Vagina (tissue), 2 donors: Measurements from ENCODE around the gene C16orf74. TPM values are rescaled to one million over a fixed set of nuclear protein-coding genes. Genes with fewer than 3 reads are reported as not detected.

Experiments
- DNase-seq, 2 donors: peaks; one replicate each; pipeline ENCODE4 v3.0.0-alpha.2; 2017; ENCODE audit errors: extremely low spot score in 2 of 2
- H3K27ac ChIP-seq: fragments of 200-600 bp; sonication (generic); one replicate; pipeline ENCODE4 v1.5.1; 2019
- H3K27me3 ChIP-seq: fragments of 200-600 bp; sonication (generic); one replicate; pipeline ENCODE4 v1.5.1; 2019
- H3K36me3 ChIP-seq, 2 donors: fragments of 200-600 bp; sonication (generic); one replicate each; pipeline ENCODE4 v1.5.1; 2017 to 2019
- H3K4me1 ChIP-seq: fragments of 200-600 bp; sonication (generic); one replicate; pipeline ENCODE4 v1.5.1; 2019
- H3K4me3 ChIP-seq, 2 donors: fragments of 200-600 bp; sonication (generic); 1 replicate in 1 of 2; 2 replicates in 1 of 2; pipeline ENCODE4 v1.5.1; 2016 to 2019
- H3K9me3 ChIP-seq: fragments of 200-600 bp; sonication (generic); one replicate; pipeline ENCODE4 v1.5.1; 2019
- CTCF ChIP-seq, 3 experiments: fragments of 450-650 bp in 2 of 3; fragments of 200-600 bp in 1 of 3; sonication (generic) in 1 of 3; IDR thresholded peaks; one replicate each; pipeline ENCODE4 v1.5.1; 2017 to 2019; ENCODE audit warnings: antibody characterized with exemption in 3 of 3, mild to moderate bottlenecking in 2 of 3, moderate library complexity in 2 of 3
- POLR2A ChIP-seq, 2 donors: fragments of 450-650 bp; IDR thresholded peaks; one replicate each; pipeline ENCODE4 v1.6.1; 2017; ENCODE audit warnings: antibody characterized with exemption in 2 of 2, mild to moderate bottlenecking in 2 of 2, moderate library complexity in 2 of 2
- POLR2AphosphoS5 ChIP-seq, 2 donors: sonication (generic); formaldehyde crosslinking; IDR thresholded peaks; one replicate each; pipeline ENCODE4 v1.9.0; 2017; ENCODE audit warnings: antibody characterized with exemption in 2 of 2, mild to moderate bottlenecking in 2 of 2, low read depth in 1 of 2; ENCODE audit not compliant: insufficient read depth in 1 of 2
- intact Hi-C: fragments of 100-400 bp; cut with DNase I; formaldehyde crosslinking; loops from one replicate; pipeline ENCODE4 v1.15.1; 2023
- total RNA-seq: library from RNA; depleted of rRNA; stranded (reverse); fragments of >200 nt; gene quantifications from one replicate; pipeline ENCODE4 v1.2.3, GENCODE V29; 2016

C16orf74 gene
- total RNA-seq, 1 donor from 2014 or later = 18.2 TPM

- peaks cover 9% of the 10 kb centered on the region for H3K4me1 ChIP-seq
- no peak for DNase-seq
- TF ChIP-seq CTCF (IDR thresholded peaks at IDR 0.05) (no peak), POLR2A (IDR thresholded peaks at IDR 0.05) (no peak), POLR2AphosphoS5 (IDR thresholded peaks at IDR 0.05; ENCODE audit: insufficient read depth in 1 of 2, low read depth in 1 of 2) (no peak)
- no peak overlapping the region for H3K27ac ChIP-seq
- no peaks in the 10 kb centered on the region for H3K36me3 ChIP-seq
- H3K4me3 ChIP-seq = no peak overlapping the region
- intact Hi-C loops = no loop called here
- no peaks in the 10 kb centered on the region for H3K9me3 ChIP-seq
- H3K27me3 ChIP-seq = no peaks in the 10 kb centered on the region
These were observed 28.6 kb downstream of the C16orf74 start for GRCh38 chr16:85722128-85722893.

DNA sequence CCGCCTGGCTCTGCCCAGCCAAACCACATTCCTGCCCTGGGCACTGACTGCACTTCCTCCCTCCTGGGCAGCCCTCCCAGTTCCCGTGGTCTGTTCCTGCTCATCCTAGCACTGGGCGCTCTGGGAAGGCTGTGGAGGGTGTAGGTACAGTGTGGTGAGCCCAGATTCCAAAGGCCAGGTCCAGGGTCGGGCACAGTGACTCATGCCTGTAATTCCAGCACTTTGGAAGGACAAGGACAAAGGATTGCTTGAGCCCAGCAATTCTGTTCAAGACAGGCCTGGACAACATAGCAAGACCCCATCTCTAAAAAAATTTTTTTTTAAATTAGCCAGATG, 30.6 kb downstream of the C16orf74 start:
- no peak overlapping the region for H3K4me3 ChIP-seq
- H3K27me3 ChIP-seq = no peaks in the 10 kb centered on the region
- no peak overlapping the region for H3K27ac ChIP-seq
- intact Hi-C loops = no loop called here
- DNase-seq = no peak
- peaks cover 30% of the 10 kb centered on the region for H3K4me1 ChIP-seq
- TF ChIP-seq POLR2A (IDR thresholded peaks at IDR 0.05) (no peak), CTCF (IDR thresholded peaks at IDR 0.05) (no peak), POLR2AphosphoS5 (IDR thresholded peaks at IDR 0.05; ENCODE audit: insufficient read depth in 1 of 2, low read depth in 1 of 2) (no peak)
- no peaks in the 10 kb centered on the region for H3K36me3 ChIP-seq
- H3K9me3 ChIP-seq = no peaks in the 10 kb centered on the region

DNA sequence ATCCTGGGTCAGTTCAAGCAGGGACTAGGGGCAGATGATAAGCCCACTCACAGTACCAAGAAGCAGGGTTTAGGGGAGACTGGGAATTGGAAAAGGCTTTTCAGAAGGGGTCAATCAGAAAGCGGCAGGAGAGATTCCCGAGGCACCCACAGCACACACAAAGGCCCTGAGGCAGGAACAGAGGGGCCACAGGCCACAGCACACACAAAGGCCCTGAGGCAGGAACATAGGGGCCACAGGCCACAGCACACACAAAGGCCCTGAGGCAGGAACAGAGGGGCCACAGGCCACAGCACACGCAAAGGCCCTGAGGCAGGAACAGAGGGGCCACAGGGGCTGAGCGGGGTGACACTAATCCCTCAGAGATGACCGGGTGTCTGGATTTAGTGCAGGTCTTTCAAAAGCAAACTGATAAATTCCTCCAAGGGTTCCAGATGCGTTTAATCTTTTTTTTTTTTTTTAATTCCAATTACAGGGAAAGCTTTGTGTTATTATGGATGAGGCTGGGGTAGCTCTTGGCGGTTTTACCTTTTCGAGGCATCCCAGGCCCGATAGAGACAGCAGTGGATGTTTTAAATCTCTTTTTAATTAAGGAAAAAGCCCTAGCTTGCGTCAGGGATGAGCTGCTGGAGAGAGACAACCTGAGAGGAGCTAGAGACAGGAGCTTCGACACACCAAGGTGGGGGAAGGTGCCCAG, 31.1 kb downstream of the C16orf74 start:
- H3K27me3 ChIP-seq = no peaks in the 10 kb centered on the region
- no peaks in the 10 kb centered on the region for H3K36me3 ChIP-seq
- DNase-seq = no peak
- intact Hi-C loops = loop anchor here (10.0 kb wide), 2 partner anchors 445 to 605 kb away; partner anchors contain the start of gene CIBAR2
- H3K27ac ChIP-seq = no peak overlapping the region
- H3K4me3 ChIP-seq = no peak overlapping the region
- no peaks in the 10 kb centered on the region for H3K9me3 ChIP-seq
- TF ChIP-seq POLR2A (IDR thresholded peaks at IDR 0.05) = no peak
- no peak for TF ChIP-seq POLR2AphosphoS5 (IDR thresholded peaks at IDR 0.05; ENCODE audit: insufficient read depth in 1 of 2, low read depth in 1 of 2)
- TF ChIP-seq CTCF (IDR thresholded peaks at IDR 0.05) = no peak
- H3K4me1 ChIP-seq = peaks cover 32% of the 10 kb centered on the region

- intact Hi-C loops = loop anchor here (10.0 kb wide), 2 partner anchors 444 to 604 kb away; partner anchors contain the start of gene CIBAR2
- Histone ChIP-seq H3K4me1 (peaks cover 32% of the 10 kb centered on the region), H3K27ac (no peak overlapping the region), H3K36me3 (no peaks in the 10 kb centered on the region), H3K9me3 (no peaks in the 10 kb centered on the region), H3K4me3 (no peak overlapping the region), H3K27me3 (no peaks in the 10 kb centered on the region)
- DNase-seq = no peak
- TF ChIP-seq POLR2A (IDR thresholded peaks at IDR 0.05) (no peak), CTCF (IDR thresholded peaks at IDR 0.05) (no peak), POLR2AphosphoS5 (IDR thresholded peaks at IDR 0.05; ENCODE audit: insufficient read depth in 1 of 2, low read depth in 1 of 2) (no peak)
These were observed 32.2 kb downstream of the C16orf74 start for GRCh38 chr16:85718682-85719081.

- Histone ChIP-seq H3K4me1 (peaks cover 32% of the 10 kb centered on the region), H3K9me3 (no peaks in the 10 kb centered on the region), H3K27ac (no peak overlapping the region), H3K27me3 (no peaks in the 10 kb centered on the region), H3K4me3 (no peak overlapping the region), H3K36me3 (no peaks in the 10 kb centered on the region)
- DNase-seq = no peak
- TF ChIP-seq POLR2AphosphoS5 (IDR thresholded peaks at IDR 0.05; ENCODE audit: insufficient read depth in 1 of 2, low read depth in 1 of 2) (no peak), POLR2A (IDR thresholded peaks at IDR 0.05) (no peak), CTCF (IDR thresholded peaks at IDR 0.05) (no peak)
- intact Hi-C loops = loop anchor here (10.0 kb wide), 2 partner anchors 443 to 603 kb away; partner anchors contain the start of gene CIBAR2
These were observed 32.8 kb downstream of the C16orf74 start for GRCh38 chr16:85718153-85718477.
